GM19043 (cell line): Measurements from ENCODE around the gene VANGL1.

Experiments
- ATAC-seq: cut with Tn5 transposase; IDR thresholded peaks from one replicate; pipeline ENCODE4 v1.9.1; 2021; ENCODE audit warnings: low read depth; ENCODE audit not compliant: unreplicated experiment

The VANGL1 gene

GRCh38 chr1:115643225-115643624 lies 1.5 kb downstream of the VANGL1 start:
- no peak for ATAC-seq

- no peak for ATAC-seq
Observed at GRCh38 chr1:115643666-115644065, 1.9 kb downstream of the VANGL1 start.

DNA sequence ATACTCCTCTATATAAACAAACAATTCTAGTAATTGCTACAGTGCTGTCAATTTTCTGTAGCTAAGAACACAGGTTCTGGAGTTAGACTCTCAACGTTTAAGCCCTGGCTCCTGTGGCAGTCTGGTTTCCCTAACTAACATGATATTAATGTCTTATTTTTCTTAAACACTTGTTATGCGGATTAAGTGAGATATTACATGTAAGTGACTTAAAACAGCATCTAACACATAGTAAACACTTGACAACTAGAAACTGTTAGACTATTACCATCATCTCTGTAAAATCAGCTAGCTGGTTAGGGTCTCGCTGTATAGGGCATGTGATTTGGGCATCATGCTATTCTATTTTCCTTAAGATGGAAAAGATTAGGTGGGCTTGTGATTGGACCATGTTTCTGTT lies 2.3 kb downstream of the VANGL1 start:
- ATAC-seq, result no peak

- no peak for ATAC-seq
Observed at GRCh38 chr1:115647047-115647446, 5.3 kb downstream of the VANGL1 start.

DNA sequence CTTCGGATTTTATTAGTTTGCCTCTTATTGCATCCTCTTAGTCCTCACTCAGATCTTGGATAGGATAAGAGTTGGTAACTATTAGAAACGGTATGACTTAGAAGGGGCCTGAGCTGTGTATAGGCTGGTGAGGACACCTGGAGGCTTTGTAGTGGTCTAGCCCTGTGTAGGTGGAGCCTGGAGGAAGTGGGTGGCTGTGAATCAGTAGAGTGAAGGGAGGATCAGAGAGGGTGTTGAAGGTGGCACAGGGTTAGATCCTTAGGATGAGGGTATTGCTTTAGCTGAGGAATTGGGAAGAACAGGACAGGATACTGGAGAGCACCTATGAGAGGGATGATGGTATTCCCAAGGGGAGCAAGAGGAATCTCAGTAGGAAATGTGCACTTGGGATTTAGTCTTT lies 5.7 kb downstream of the VANGL1 start:
- no peak for ATAC-seq

GRCh38 chr1:115647919-115648650 lies 6.3 kb downstream of the VANGL1 start:
- no peak for ATAC-seq

DNA sequence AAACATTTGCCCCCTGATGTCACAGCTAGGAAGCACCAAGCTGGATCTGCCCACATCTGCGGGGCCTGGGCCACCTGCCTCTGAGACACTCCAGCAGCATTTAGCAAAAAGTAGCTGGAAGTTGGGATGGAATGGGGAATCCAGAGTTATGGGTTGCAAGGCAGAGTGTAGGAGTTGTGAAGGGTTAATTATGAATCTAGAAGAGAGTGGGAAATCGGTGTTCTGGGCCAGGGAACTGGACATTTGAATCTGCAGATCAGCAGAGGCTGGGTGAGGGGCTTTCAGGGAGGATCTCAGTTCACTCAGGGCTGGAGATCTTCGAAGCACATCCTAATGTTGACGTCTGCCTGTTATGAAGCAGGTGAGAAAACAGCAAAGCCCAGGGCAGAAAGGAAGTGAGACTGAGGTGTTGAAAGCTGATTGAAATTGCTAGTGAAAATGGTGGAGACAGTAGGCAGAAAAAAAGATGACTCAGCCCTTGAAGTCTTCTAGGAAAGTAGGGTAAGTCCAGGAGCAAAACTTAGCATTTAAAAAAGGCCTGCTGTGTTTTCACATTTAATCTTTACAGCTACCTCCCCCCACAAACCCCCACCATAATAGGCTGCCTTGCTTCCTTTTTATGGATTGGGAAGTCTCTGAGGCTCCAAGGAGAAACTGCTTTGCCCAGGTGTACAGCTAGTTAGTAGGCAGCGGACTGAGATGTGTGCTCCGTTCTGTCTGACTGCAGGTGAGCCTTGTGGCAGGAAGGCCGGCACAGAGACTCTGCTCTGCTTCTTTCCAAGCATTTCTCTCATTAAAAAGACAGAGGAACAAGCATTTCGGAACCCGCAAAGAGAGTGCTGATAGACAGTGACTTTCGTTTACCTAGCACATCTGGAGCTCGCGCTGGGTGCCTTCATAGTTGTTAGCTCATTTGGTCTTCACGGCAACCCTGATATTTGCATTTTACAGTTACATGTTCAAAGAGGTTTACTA lies 7.2 kb downstream of the VANGL1 start:
- ATAC-seq, result peak; percentile 88

GRCh38 chr1:115649964-115650363 lies 8.2 kb downstream of the VANGL1 start:
- ATAC-seq, result no peak

- no peak for ATAC-seq
Observed at GRCh38 chr1:115650961-115651360, 9.2 kb downstream of the VANGL1 start.

DNA sequence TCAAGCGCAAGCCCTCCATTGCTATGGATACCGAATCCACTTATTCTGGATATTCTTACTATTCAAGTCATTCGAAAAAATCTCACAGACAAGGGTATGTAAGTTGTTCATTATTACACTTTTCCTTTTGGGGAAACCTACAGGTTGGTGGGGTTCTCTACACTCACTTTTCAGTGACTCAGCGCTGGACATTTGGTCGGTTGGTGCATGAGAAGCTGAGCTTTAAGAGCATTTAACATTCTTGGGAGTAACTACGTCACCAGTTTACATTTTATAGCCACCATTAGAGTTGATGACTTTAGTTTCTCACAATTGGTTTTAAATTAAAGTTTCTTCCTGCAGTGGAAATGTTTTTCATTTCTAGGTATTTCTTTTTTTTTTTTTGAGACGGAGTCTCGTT lies 9.6 kb downstream of the VANGL1 start:
- no peak for ATAC-seq

DNA sequence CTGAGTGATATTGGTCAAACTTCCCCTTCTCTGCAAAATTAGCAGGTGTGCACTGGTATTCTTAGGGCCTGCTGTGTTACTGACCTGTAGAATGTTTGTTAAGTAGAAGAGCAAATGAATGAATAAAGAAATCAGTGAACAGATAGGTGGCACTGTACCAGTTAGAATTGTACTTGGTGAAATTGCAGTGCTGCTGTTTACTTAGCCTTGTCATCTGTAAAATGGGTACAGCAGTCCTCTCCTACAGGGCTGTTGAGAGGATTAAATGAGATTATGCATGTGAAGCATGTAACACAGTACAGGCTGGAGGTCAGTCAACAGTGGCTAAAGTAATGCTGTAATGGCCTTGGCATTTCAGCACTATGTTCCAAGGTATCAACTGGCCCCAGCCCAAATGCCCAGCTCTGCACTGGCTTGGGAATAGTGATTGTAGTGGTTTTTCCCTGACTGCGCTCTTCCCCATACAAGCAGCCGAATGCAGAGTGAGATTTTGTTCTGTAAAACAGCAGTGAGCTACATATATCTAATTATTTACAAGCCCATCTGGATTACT lies 10.5 kb downstream of the VANGL1 start:
- ATAC-seq, result no peak

GRCh38 chr1:115654125-115654524 lies 12.4 kb downstream of the VANGL1 start:
- ATAC-seq, result no peak

GRCh38 chr1:115654663-115655305 lies 13.0 kb downstream of the VANGL1 start:
- ATAC-seq, result no peak

- ATAC-seq, result no peak
Observed at GRCh38 chr1:115655306-115655663, 13.5 kb downstream of the VANGL1 start.

GRCh38 chr1:115655916-115656315 lies 14.1 kb downstream of the VANGL1 start:
- ATAC-seq, result no peak

GRCh38 chr1:115656461-115657077 lies 14.8 kb downstream of the VANGL1 start:
- no peak for ATAC-seq

GRCh38 chr1:115658646-115659045 lies 16.9 kb downstream of the VANGL1 start:
- no peak for ATAC-seq

DNA sequence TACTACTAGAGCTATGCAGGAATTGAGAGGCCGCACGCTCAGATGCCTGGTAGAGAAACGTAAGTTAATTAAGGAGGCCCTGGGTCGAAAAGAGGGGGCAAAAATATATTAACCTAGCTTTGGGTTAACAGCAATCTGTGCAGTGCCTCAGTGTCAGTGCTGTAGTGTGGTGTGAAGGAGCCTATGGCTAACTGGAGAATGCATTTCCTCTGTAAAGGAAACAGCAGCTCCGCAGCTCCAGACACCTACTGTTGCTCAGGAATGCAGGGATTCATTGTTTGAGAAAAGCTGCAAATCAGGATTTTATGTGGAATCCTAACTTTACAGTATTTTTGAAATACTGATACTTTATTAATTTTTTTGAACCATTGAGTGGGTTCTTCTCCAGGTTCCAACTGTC lies 18.4 kb downstream of the VANGL1 start:
- no peak for ATAC-seq

- ATAC-seq, result no peak
Observed at GRCh38 chr1:115661157-115661556, 19.4 kb downstream of the VANGL1 start.

GRCh38 chr1:115665319-115666096 lies 23.7 kb downstream of the VANGL1 start:
- ATAC-seq, result no peak
